Liver (tissue), 9 donors: ENCODE measurements around the gene CEMP1. TPM values are rescaled to one million over a fixed set of nuclear protein-coding genes. Genes with fewer than 3 reads are reported as not detected.
A peak's percentile ranks its signal among the peaks of the same experiment; 100 is the strongest.
"Not testable (repeated sequence)": the region's sequence is repeated elsewhere in the genome, so short reads cannot be mapped to it uniquely, and the experiment has no call there.

Experiments used
- DNase-seq: peaks from one replicate; pipeline ENCODE4 v3.0.0-alpha.2; 2017; ENCODE audit warnings: low spot score
- H3K27ac ChIP-seq, 2 donors: one replicate each; pipeline ENCODE4 v1.7.0; 2013; ENCODE audit warnings: inconsistent platforms in 2 of 2, low read length in 2 of 2, control low read depth in 1 of 2, low read depth in 1 of 2, mild to moderate bottlenecking in 1 of 2
- H3K27me3 ChIP-seq, 4 donors: one replicate each; pipeline versions ENCODE4 v1.6.1 to v1.7.0; 2013; ENCODE audit warnings: low read length in 3 of 4, inconsistent platforms in 1 of 4, mild to moderate bottlenecking in 1 of 4, moderate library complexity in 1 of 4; ENCODE audit not compliant: control insufficient read depth in 4 of 4, insufficient read depth in 4 of 4
- H3K36me3 ChIP-seq, 4 donors: one replicate each; pipeline versions ENCODE4 v1.6.1 to v1.7.0; 2013; ENCODE audit warnings: low read length in 3 of 4, mild to moderate bottlenecking in 3 of 4, low read depth in 1 of 4, moderate library complexity in 1 of 4; ENCODE audit not compliant: control insufficient read depth in 4 of 4, insufficient read depth in 3 of 4
- H3K4me1 ChIP-seq, 4 donors: one replicate each; pipeline versions ENCODE4 v1.6.1 to v1.7.0; 2013; ENCODE audit warnings: low read length in 3 of 4, mild to moderate bottlenecking in 3 of 4, moderate library complexity in 1 of 4; ENCODE audit not compliant: control insufficient read depth in 4 of 4, insufficient read depth in 4 of 4
- H3K4me3 ChIP-seq, 3 donors: one replicate each; pipeline versions ENCODE4 v1.6.1 to v1.7.0; 2013; ENCODE audit warnings: low read length in 3 of 3, control low read depth in 1 of 3, low read depth in 1 of 3, mild to moderate bottlenecking in 1 of 3
- H3K9ac ChIP-seq, 2 donors: one replicate each; pipeline ENCODE4 v1.7.0; 2013; ENCODE audit warnings: low read length in 2 of 2, mild to moderate bottlenecking in 2 of 2, moderate library complexity in 2 of 2, control low read depth in 1 of 2, low read depth in 1 of 2
- H3K9me3 ChIP-seq, 4 donors: one replicate each; pipeline versions ENCODE4 v1.6.1 to v1.7.0; 2013; ENCODE audit warnings: low read length in 3 of 4; ENCODE audit not compliant: control insufficient read depth in 4 of 4
- EGR1 ChIP-seq, 2 donors: IDR thresholded peaks; 2 replicates each; pipeline ENCODE4 v1.6.1; 2016 to 2018; ENCODE audit warnings: antibody characterized with exemption in 2 of 2, low read depth in 2 of 2
- FOXA1 ChIP-seq: IDR thresholded peaks from 2 replicates; pipeline ENCODE4 v1.6.1; 2016; ENCODE audit warnings: antibody characterized with exemption
- FOXA2 ChIP-seq: IDR thresholded peaks from 2 replicates; pipeline ENCODE4 v1.6.1; 2016; ENCODE audit warnings: antibody characterized with exemption
- GABPA ChIP-seq, 2 donors: IDR thresholded peaks in 1 of 2; conservative IDR thresholded peaks in 1 of 2; 2 replicates each; pipeline ENCODE4 v1.6.1; 2016; ENCODE audit warnings: antibody characterized with exemption in 2 of 2, mild to moderate bottlenecking in 1 of 2, moderate library complexity in 1 of 2
- HNF4A ChIP-seq, 2 donors: conservative IDR thresholded peaks; 2 replicates each; pipeline ENCODE4 v1.6.1; 2016; ENCODE audit warnings: antibody characterized with exemption in 2 of 2, mild to moderate bottlenecking in 2 of 2
- HNF4G ChIP-seq: IDR thresholded peaks from 2 replicates; pipeline ENCODE4 v1.6.1; 2016; ENCODE audit warnings: antibody characterized with exemption
- JUND ChIP-seq, 2 donors: IDR thresholded peaks; 2 replicates each; pipeline ENCODE4 v1.6.1; 2016; ENCODE audit warnings: antibody characterized with exemption in 2 of 2
- MAX ChIP-seq: IDR thresholded peaks from 2 replicates; pipeline ENCODE4 v1.6.1; 2016; ENCODE audit warnings: antibody characterized with exemption
- RAD21 ChIP-seq, 2 donors: IDR thresholded peaks; 2 replicates each; pipeline ENCODE4 v1.6.1; 2016; ENCODE audit warnings: antibody characterized with exemption in 2 of 2, mild to moderate bottlenecking in 2 of 2
- SP1 ChIP-seq: IDR thresholded peaks from 2 replicates; pipeline ENCODE4 v1.6.1; 2018; ENCODE audit warnings: antibody characterized with exemption, mild to moderate bottlenecking
- TAF1 ChIP-seq: conservative IDR thresholded peaks from 2 replicates; pipeline ENCODE4 v1.6.1; 2016; ENCODE audit warnings: antibody characterized with exemption, mild to moderate bottlenecking
- YY1 ChIP-seq: IDR thresholded peaks from 2 replicates; pipeline ENCODE4 v1.6.1; 2016; ENCODE audit warnings: antibody characterized with exemption, mild to moderate bottlenecking
- WGBS: extraction: QIAGEN DNeasy Blood & Tissue Kit; methylation state at CpG from one replicate; pipeline ENCODE4 v1.1.7; 2013; 5-methylcytosine and 5-hydroxymethylcytosine counted together
- polyA plus RNA-seq, 2 donors: library from polyadenylated mRNA; stranded (reverse) in 1 of 2; unstranded in 1 of 2; fragments of 200-250 nt in 1 of 2; fragments of >200 nt in 1 of 2; fragmentation: Nextera tagmentation in 1 of 2; extraction: Ambion mirVana in 1 of 2; gene quantifications; one replicate each; pipeline versions ENCODE4 v1.2.1 to v1.2.3, GENCODE V29; 2013 to 2015
- total RNA-seq, 2 donors: library from RNA; depleted of rRNA; stranded (reverse); fragments of >200 nt; gene quantifications; one replicate each; pipeline ENCODE4 v1.2.3, GENCODE V29; 2014
- TF ChIP-seq, protein P1 (sequence below): fragments of 150-350 bp; IDR thresholded peaks from 2 replicates; pipeline ENCODE4 v1.5.1; 2017; ENCODE audit warnings: improper control_type of control experiment, low read depth, low read length; ENCODE audit not compliant: missing input control
- TF ChIP-seq, protein P2 (sequence below): IDR thresholded peaks from 2 replicates; pipeline ENCODE4 v1.6.1; 2016; ENCODE audit warnings: antibody characterized with exemption, mild to moderate bottlenecking
- TF ChIP-seq, protein P3 (sequence below): IDR thresholded peaks from 2 replicates; pipeline ENCODE4 v1.6.1; 2016; ENCODE audit warnings: antibody characterized with exemption
- donor health status: healthy.
- donor health status: healthy.
- donor health status: healthy.
- donor health status: healthy.
- donor health status: healthy.

CEMP1 gene
- total and polyA plus RNA-seq, 4 donors = 0.06 to 1.6 (median 0.20) TPM

DNA sequence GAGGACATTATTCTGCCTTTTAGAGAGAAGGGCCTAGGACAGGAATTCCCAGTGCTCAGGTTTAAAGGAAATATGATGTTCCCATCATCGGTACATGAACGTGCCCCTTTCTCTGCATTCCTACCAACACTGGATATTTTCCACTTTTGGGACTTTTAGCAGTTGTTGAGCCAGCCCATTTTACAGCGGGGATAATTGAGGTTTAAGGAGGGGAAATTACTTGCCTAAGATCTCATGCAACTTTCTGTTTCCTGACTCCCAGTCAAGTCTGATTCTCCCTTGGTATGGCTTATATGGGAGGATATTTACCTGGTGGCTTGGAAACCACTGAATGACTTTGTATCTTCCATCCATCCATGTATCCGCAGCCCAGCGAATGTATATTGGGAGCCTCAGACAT lies 3.1 kb upstream of the CEMP1 start:
- H3K36me3 ChIP-seq, H3K27ac ChIP-seq, H3K4me3 ChIP-seq, DNase-seq, H3K27me3 ChIP-seq, H3K9me3 ChIP-seq, H3K9ac ChIP-seq: not testable (repeated sequence)
- WGBS = 96% methylated on average over 5 of the region's 5 CpGs
- peaks cover 12 to 32% (median 14%) of the 10 kb centered on the region in 4 donors for H3K4me1 ChIP-seq

DNA sequence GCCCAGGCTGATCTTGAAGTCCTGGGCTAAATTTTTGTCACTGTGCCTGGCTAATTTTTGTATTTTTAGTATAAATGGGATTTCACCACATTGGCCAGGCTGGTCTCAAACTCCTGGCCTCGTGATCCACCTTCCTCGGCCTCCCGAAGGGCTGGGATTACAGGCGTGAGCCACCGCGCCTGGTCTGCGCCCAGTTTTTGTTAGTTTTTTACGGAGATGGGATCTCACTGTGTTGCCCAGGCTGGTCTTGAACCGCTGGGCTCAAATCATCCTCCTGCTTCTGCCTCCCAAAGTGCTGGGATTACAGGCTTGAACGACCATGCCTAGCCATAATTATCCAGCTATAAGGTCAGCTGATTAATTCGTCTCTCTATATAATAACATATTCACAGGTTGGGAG lies 2.7 kb upstream of the CEMP1 start:
- TF ChIP-seq HNF4G (no peak), YY1 (no peak)
- peaks cover 8 to 28% (median 13%) of the 10 kb centered on the region in 4 donors for H3K4me1 ChIP-seq

GRCh38 chr16:2533142-2533755 lies 2.0 kb upstream of the CEMP1 start:
- Histone ChIP-seq H3K4me1 (peaks cover 5 to 24% (median 11%) of the 10 kb centered on the region in 4 donors), H3K27ac (peak overlapping the region; percentile 98), H3K9ac (peak overlapping the region in 1 of 2 donors; percentile 89), H3K4me3 (peak overlapping the region in 2 of 3 donors; percentile 42 to 59)
- H3K27me3 ChIP-seq, H3K9me3 ChIP-seq, H3K36me3 ChIP-seq, DNase-seq: not testable (repeated sequence)
- WGBS = 44% methylated on average over 16 of the region's 16 CpGs

More for the DNA sequence above, 2.7 kb upstream of the CEMP1 start:
- 94% methylated on average over 11 of the region's 11 CpGs for WGBS
- Histone ChIP-seq H3K27me3 (no peaks in the 10 kb centered on the region), H3K4me3 (no peak overlapping the region), H3K9me3 (no peaks in the 10 kb centered on the region), H3K27ac (no peak overlapping the region), H3K36me3 (peaks cover 0 to 3% (median 0%) of the 10 kb centered on the region in 4 donors), H3K9ac (no peak overlapping the region)
- DNase-seq = no peak

DNA sequence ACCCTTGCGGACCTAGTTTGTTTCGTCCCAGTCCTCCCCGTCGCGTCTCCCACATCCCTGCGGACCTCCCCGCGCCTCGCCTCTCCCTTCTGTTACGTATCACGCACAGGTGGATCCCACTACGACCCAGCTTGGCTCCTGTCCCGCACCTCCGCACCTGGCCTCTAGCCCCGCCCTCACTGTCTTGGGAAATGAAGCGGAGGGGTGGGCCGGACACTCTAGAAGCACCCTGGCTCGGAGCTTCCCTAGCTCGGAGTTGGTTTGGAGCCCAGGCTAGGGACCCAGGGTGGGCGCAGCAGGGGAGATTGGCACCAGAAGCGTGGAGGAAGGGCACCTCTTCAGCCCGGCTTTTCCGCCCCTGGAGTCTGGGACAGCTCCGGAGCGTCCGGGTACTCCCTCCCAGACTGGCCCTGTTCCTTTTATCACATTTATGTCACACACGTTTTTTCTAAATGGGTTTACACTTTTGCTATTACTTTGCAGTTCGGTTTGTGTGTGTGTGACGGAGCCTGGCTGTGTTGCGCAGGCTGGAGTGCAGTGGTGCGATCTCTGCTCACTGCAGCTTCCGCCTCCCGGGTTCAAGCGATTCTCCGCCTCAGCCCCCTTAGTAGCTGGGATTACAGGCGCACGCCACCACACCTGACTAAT lies 1.4 kb upstream of the CEMP1 start:
- TF ChIP-seq GABPA (IDR thresholded peaks at IDR 0.05 in 1 of 2, conservative IDR thresholded peaks at IDR 0.05 in 1 of 2) (no peak), YY1 (peak; percentile 42), JUND (IDR thresholded peaks at IDR 0.05) (no peak), TAF1 (no peak), MAX (no peak), HNF4A (conservative IDR thresholded peaks at IDR 0.05) (no peak), FOXA1 (no peak), EGR1 (IDR thresholded peaks at IDR 0.05; ENCODE audit: low read depth in 2 of 2) (no peak), FOXA2 (no peak), HNF4G (no peak), RAD21 (IDR thresholded peaks at IDR 0.05) (no peak), SP1 (peak; percentile 8)
- TF ChIP-seq, protein P1, sequence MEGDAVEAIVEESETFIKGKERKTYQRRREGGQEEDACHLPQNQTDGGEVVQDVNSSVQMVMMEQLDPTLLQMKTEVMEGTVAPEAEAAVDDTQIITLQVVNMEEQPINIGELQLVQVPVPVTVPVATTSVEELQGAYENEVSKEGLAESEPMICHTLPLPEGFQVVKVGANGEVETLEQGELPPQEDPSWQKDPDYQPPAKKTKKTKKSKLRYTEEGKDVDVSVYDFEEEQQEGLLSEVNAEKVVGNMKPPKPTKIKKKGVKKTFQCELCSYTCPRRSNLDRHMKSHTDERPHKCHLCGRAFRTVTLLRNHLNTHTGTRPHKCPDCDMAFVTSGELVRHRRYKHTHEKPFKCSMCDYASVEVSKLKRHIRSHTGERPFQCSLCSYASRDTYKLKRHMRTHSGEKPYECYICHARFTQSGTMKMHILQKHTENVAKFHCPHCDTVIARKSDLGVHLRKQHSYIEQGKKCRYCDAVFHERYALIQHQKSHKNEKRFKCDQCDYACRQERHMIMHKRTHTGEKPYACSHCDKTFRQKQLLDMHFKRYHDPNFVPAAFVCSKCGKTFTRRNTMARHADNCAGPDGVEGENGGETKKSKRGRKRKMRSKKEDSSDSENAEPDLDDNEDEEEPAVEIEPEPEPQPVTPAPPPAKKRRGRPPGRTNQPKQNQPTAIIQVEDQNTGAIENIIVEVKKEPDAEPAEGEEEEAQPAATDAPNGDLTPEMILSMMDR = no peak
- TF ChIP-seq, protein P2, sequence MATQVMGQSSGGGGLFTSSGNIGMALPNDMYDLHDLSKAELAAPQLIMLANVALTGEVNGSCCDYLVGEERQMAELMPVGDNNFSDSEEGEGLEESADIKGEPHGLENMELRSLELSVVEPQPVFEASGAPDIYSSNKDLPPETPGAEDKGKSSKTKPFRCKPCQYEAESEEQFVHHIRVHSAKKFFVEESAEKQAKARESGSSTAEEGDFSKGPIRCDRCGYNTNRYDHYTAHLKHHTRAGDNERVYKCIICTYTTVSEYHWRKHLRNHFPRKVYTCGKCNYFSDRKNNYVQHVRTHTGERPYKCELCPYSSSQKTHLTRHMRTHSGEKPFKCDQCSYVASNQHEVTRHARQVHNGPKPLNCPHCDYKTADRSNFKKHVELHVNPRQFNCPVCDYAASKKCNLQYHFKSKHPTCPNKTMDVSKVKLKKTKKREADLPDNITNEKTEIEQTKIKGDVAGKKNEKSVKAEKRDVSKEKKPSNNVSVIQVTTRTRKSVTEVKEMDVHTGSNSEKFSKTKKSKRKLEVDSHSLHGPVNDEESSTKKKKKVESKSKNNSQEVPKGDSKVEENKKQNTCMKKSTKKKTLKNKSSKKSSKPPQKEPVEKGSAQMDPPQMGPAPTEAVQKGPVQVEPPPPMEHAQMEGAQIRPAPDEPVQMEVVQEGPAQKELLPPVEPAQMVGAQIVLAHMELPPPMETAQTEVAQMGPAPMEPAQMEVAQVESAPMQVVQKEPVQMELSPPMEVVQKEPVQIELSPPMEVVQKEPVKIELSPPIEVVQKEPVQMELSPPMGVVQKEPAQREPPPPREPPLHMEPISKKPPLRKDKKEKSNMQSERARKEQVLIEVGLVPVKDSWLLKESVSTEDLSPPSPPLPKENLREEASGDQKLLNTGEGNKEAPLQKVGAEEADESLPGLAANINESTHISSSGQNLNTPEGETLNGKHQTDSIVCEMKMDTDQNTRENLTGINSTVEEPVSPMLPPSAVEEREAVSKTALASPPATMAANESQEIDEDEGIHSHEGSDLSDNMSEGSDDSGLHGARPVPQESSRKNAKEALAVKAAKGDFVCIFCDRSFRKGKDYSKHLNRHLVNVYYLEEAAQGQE = peak; percentile 15
- TF ChIP-seq, protein P3, sequence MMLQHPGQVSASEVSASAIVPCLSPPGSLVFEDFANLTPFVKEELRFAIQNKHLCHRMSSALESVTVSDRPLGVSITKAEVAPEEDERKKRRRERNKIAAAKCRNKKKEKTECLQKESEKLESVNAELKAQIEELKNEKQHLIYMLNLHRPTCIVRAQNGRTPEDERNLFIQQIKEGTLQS = no peak
- H3K36me3 ChIP-seq = peaks cover 0 to 6% (median 0%) of the 10 kb centered on the region in 4 donors
- H3K9me3 ChIP-seq = no peaks in the 10 kb centered on the region
- H3K27me3 ChIP-seq = no peaks in the 10 kb centered on the region
- H3K27ac ChIP-seq = peak overlapping the region; percentile 98
- 2% methylated on average over 37 of the region's 37 CpGs for WGBS
- H3K4me3 ChIP-seq = peak overlapping the region; percentile 42 to 59 (median 52)
- DNase-seq = peak; percentile 80
- H3K4me1 ChIP-seq = peaks cover 5 to 24% (median 11%) of the 10 kb centered on the region in 4 donors
- peak overlapping the region; percentile 81 to 89 for H3K9ac ChIP-seq
